SK-N-SH (cell line): ENCODE measurements around the gene KIAA0232. TPM values are rescaled to one million over a fixed set of nuclear protein-coding genes. Genes with fewer than 3 reads are reported as not detected.

Experiments
- CTCF ChIA-PET: fragments of 300-600, 350-600 bp; formaldehyde crosslinking; extraction: SDS; loops from one replicate; lab custom pipeline; 2021; lab: Yijun Ruan, JAX
- POLR2A ChIA-PET: fragments of 350-600 bp; sonication (Branson Sonifier 250); formaldehyde crosslinking; extraction: SDS; loops from one replicate; lab custom pipeline; 2020; ENCODE audit warnings: antibody characterized with exemption, inconsistent platforms; lab: Yijun Ruan, JAX
- DNase-seq: peaks from one replicate; pipeline ENCODE4 v3.0.0; 2012
- H2AFZ ChIP-seq: fragments of 200-600 bp; sonication (generic); 2 replicates; pipeline ENCODE4 v1.8.1; 2016; ENCODE audit warnings: antibody characterized with exemption, mild to moderate bottlenecking, low read depth
- H3F3A ChIP-seq: fragments of 200-600 bp; sonication (generic); replicated peaks from 2 replicates; pipeline ENCODE3; 2016; ENCODE audit warnings: antibody characterized with exemption, mild to moderate bottlenecking; ENCODE audit not compliant: insufficient read depth
- H3K27ac ChIP-seq, 2 experiments: fragments of 200-500 bp in 1 of 2; fragments of 200-600 bp in 1 of 2; sonication (Bioruptor generic) in 1 of 2; sonication (generic), shearing (Covaris generic) in 1 of 2; 2 replicates each; pipeline versions ENCODE4 v1.5.1 to v1.6.1; 2014 to 2016; ENCODE audit warnings: low read depth in 2 of 2, inconsistent platforms in 1 of 2, low read length in 1 of 2, mild to moderate bottlenecking in 1 of 2, mixed read lengths in 1 of 2
- H3K27me3 ChIP-seq: fragments of 200-600 bp; sonication (generic), shearing (Covaris generic); 2 replicates; pipeline ENCODE4 v1.6.1; 2016; ENCODE audit warnings: mixed run types; ENCODE audit not compliant: insufficient read depth
- H3K36me3 ChIP-seq, 2 experiments: fragments of 200-500 bp in 1 of 2; fragments of 200-600 bp in 1 of 2; sonication (Bioruptor generic) in 1 of 2; sonication (generic) in 1 of 2; replicated peaks in 1 of 2; 2 replicates each; pipeline versions ENCODE3 to v1.5.1; 2014 to 2016; ENCODE audit warnings: low read length in 1 of 2, mild to moderate bottlenecking in 1 of 2; ENCODE audit not compliant: insufficient read depth in 2 of 2, control insufficient read depth in 1 of 2
- H3K4me1 ChIP-seq, 2 experiments: fragments of 200-500 bp in 1 of 2; fragments of 200-600 bp in 1 of 2; sonication (Bioruptor generic) in 1 of 2; sonication (generic), shearing (Covaris generic) in 1 of 2; 2 replicates each; pipeline versions ENCODE4 v1.5.1 to v1.6.1; 2014 to 2016; ENCODE audit warnings: low read depth in 1 of 2, low read length in 1 of 2, mixed run types in 1 of 2; ENCODE audit not compliant: insufficient read depth in 2 of 2, control insufficient read depth in 1 of 2
- H3K4me2 ChIP-seq: fragments of 200-600 bp; sonication (generic), shearing (Covaris generic); 2 replicates; pipeline ENCODE4 v1.6.1; 2017; ENCODE audit warnings: mixed run types
- H3K4me3 ChIP-seq, 2 experiments: fragments of 200-500 bp in 1 of 2; fragments of 200-600 bp in 1 of 2; sonication (Bioruptor generic) in 1 of 2; sonication (generic), shearing (Covaris generic) in 1 of 2; 2 replicates each; pipeline versions ENCODE4 v1.5.1 to v1.8.1; 2014 to 2016; ENCODE audit warnings: low read depth in 2 of 2, inconsistent platforms in 1 of 2, low read length in 1 of 2, mild to moderate bottlenecking in 1 of 2, mixed read lengths in 1 of 2, moderate library complexity in 1 of 2
- H3K79me2 ChIP-seq: fragments of 200-600 bp; sonication (generic); 2 replicates; pipeline ENCODE4 v1.8.1; 2017; ENCODE audit warnings: mild to moderate bottlenecking; ENCODE audit not compliant: insufficient read depth
- H3K9ac ChIP-seq: fragments of 200-600 bp; sonication (generic); 2 replicates; pipeline ENCODE4 v1.6.1; 2017; ENCODE audit warnings: mixed run types
- H3K9me2 ChIP-seq: fragments of 200-600 bp; sonication (generic); 2 replicates; pipeline ENCODE4 v1.6.1; 2017; ENCODE audit warnings: mixed run types
- H3K9me3 ChIP-seq: fragments of 200-600 bp; sonication (generic); 2 replicates; pipeline ENCODE4 v1.6.1; 2017; ENCODE audit warnings: mixed run types, mild to moderate bottlenecking, moderate library complexity
- H4K20me1 ChIP-seq: fragments of 200-600 bp; sonication (generic); 2 replicates; pipeline ENCODE4 v1.6.1; 2017; ENCODE audit warnings: mild to moderate bottlenecking, mixed run types; ENCODE audit not compliant: insufficient read depth
- CHD2 ChIP-seq: fragments of 150-350 bp; IDR thresholded peaks from 2 replicates; pipeline ENCODE4 v1.6.1; 2018; ENCODE audit warnings: low read length; ENCODE audit not compliant: partially characterized antibody
- JUND ChIP-seq: IDR thresholded peaks from 2 replicates; pipeline ENCODE4 v1.4.0; 2012
- MXI1 ChIP-seq: IDR thresholded peaks from 2 replicates; pipeline ENCODE4 v1.6.1; 2012; ENCODE audit warnings: mild to moderate bottlenecking, low read depth, low read length, improper control_type of control experiment
- NFIC ChIP-seq: IDR thresholded peaks from 2 replicates; pipeline ENCODE4 v1.4.0; 2012; ENCODE audit warnings: borderline replicate concordance
- NRF1 ChIP-seq: IDR thresholded peaks from 2 replicates; pipeline ENCODE4 v1.6.1; 2012; ENCODE audit warnings: low read depth, mild to moderate bottlenecking, low read length
- POLR2AphosphoS5 ChIP-seq: IDR thresholded peaks from 2 replicates; pipeline ENCODE4 v1.6.1; 2012; ENCODE audit warnings: low read depth, low read length
- RCOR1 ChIP-seq: fragments of 150-350 bp; IDR thresholded peaks from 2 replicates; pipeline ENCODE4 v1.6.1; 2017; ENCODE audit warnings: antibody characterized with exemption, low read length
- REST ChIP-seq: IDR thresholded peaks from 2 replicates; pipeline ENCODE4 v1.6.1; 2012; ENCODE audit warnings: mild to moderate bottlenecking, low read depth, low read length, moderate library complexity
- SIN3A ChIP-seq: IDR thresholded peaks from 2 replicates; pipeline ENCODE4 v1.6.1; 2012; ENCODE audit warnings: low read depth, mild to moderate bottlenecking, low read length, moderate library complexity, borderline replicate concordance
- TAF1 ChIP-seq: IDR thresholded peaks from 2 replicates; pipeline ENCODE4 v1.6.1; 2012; ENCODE audit warnings: low read depth, mild to moderate bottlenecking, low read length, moderate library complexity, borderline replicate concordance
- TCF12 ChIP-seq: IDR thresholded peaks from 2 replicates; pipeline ENCODE4 v1.4.0; 2012
- WGBS: methylation state at CpG from one replicate; pipeline ENCODE4 v1.1.6; 2017; ENCODE audit warnings: low lambda C conversion rate; 5-methylcytosine and 5-hydroxymethylcytosine counted together
- polyA plus RNA-seq, 3 experiments: library from polyadenylated mRNA; depleted of rRNA; stranded (reverse); fragments of >200 nt; gene quantifications; 2 replicates each; pipeline ENCODE4 v1.2.3, GENCODE V29; 2012
- TF ChIP-seq, protein P1 (sequence below): IDR thresholded peaks from 2 replicates; pipeline ENCODE4 v1.4.0; 2012; ENCODE audit warnings: low read depth
- TF ChIP-seq, protein P2 (sequence below): IDR thresholded peaks from 2 replicates; pipeline ENCODE4; 2012

The KIAA0232 gene
- polyA plus RNA-seq (2012; rRNA removed) = 5.7 and 7.7 TPM in 2 replicates
- 7.1 and 7.2 TPM in 2 replicates for polyA plus RNA-seq (2012; cell fraction: cytosol; rRNA removed)
- 4.6 and 9.7 TPM in 2 replicates for polyA plus RNA-seq (2012; cell fraction: nucleus; rRNA removed)

DNA sequence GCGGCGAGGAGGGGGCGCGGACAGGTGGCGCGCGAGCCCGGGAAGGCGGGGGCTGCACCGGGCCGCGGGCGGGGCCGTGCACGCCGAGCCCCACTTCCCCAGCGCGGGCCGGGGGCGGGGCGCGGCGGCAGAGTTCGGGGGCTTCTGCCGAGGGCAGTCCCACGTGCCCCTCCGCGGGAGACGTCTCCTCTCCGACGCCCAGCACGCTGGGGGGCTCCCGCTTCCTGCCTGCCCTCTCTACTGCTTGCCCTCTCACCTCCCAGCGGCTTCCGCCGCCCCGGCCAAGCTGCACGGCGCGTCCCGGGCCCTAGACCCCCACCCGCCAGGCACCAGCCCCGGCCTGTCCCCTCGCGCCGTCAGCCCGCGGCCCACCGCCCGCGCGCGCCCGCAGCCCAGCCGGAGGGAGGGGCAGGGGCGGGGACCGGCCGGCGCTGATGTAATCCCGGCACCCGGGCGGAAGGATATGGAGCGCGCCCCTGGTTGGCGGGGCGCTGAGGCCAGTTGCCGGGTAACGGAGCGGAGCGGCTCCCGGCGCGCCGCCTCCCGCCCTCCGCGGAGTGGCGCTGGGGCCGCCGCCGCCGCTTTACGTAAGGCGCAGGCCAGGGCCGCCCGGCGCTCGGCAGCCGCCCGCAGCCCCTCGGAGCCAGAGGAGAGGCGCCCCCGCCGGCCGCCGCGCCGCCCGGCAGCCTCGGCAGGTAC is at the start of gene KIAA0232:
Gene KIAA0232 (plus strand): TSS at position 581 of the 699 bp plus-strand sequence. CDS start 41,727 bp downstream, outside the sequence.
- ChIA-PET POLR2A (interaction anchor here (0.6 to 1.3 kb wide), 2 partner anchors 16 to 127 kb away, joined by 3 read pairs; no protein-coding TSS in a partner anchor), CTCF (interaction anchor here (1.2 to 3.6 kb wide), 4 partner anchors 21 to 118 kb away, joined by 3 to 24 read pairs (median 6); no protein-coding TSS in a partner anchor)
- H3K4me2 ChIP-seq = peak within 1 kb of the TSS; percentile 96

More for the DNA sequence above, at the start of gene KIAA0232:
- Histone ChIP-seq H3K79me2 (peaks cover 42% of the 10 kb centered on the region), H3K4me1 (peaks cover 0 to 9% of the 10 kb centered on the region in 2 experiments; a peak in 2 of 4 replicates), H2AFZ (peak within 1 kb of the TSS; percentile 73), H3K27me3 (no peaks in the 10 kb centered on the region), H3K36me3 (peaks cover 0 to 7% of the 10 kb centered on the region in 2 experiments), H3K9me3 (no peaks in the 10 kb centered on the region), H4K20me1 (peaks cover 37% of the 10 kb centered on the region), H3F3A (peaks cover 4% of the 10 kb centered on the region), H3K9me2 (no peaks in the 10 kb centered on the region), H3K9ac (peak within 1 kb of the TSS; percentile 98), H3K27ac (peak within 1 kb of the TSS; percentile 89 to 90), H3K4me3 (peak within 1 kb of the TSS; percentile 81 to 98)
- TF ChIP-seq CHD2 (peak; percentile 96), JUND (no peak), NRF1 (0 out of 2 replicates have a peak, but pooled peaks have one; percentile 26), POLR2AphosphoS5 (peak; percentile 30; the same call in 1 of the 2 replicates), SIN3A (0 out of 2 replicates have a peak, but pooled peaks have one; percentile 79), RCOR1 (peak; percentile 44; the same call in 1 of the 2 replicates), REST (no peak), MXI1 (peak; percentile 34; the same call in 1 of the 2 replicates), TCF12 (0 out of 2 replicates have a peak, but pooled peaks have one; percentile 5), NFIC (no peak), TAF1 (peak; percentile 70)
- TF ChIP-seq, protein P1, sequence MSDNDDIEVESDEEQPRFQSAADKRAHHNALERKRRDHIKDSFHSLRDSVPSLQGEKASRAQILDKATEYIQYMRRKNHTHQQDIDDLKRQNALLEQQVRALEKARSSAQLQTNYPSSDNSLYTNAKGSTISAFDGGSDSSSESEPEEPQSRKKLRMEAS = peak; percentile 77; the same call in 1 of the 2 replicates
- TF ChIP-seq, protein P2, sequence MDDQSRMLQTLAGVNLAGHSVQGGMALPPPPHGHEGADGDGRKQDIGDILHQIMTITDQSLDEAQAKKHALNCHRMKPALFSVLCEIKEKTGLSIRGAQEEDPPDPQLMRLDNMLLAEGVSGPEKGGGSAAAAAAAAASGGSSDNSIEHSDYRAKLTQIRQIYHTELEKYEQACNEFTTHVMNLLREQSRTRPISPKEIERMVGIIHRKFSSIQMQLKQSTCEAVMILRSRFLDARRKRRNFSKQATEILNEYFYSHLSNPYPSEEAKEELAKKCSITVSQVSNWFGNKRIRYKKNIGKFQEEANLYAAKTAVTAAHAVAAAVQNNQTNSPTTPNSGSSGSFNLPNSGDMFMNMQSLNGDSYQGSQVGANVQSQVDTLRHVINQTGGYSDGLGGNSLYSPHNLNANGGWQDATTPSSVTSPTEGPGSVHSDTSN = peak; percentile 86
- peak; percentile 99 for DNase-seq
- 4% methylated on average over 16 of the region's 100 CpGs for WGBS
